SJCRH30 (cell line): ENCODE data around the gene ANGEL2. TPM values are rescaled to one million over a fixed set of nuclear protein-coding genes. Genes with fewer than 3 reads are reported as not detected.
A peak's percentile ranks its signal among the peaks of the same experiment; 100 is the strongest.

Source experiments
- DNase-seq, 2 experiments: peaks; one replicate each; pipeline ENCODE4 v3.0.0-alpha.2; 2015 to 2020
- H3K27ac ChIP-seq: fragments of 250-450 bp; sonication (Bioruptor Pico); 2 replicates; pipeline ENCODE4 v1.5.1; 2020; ENCODE audit warnings: mild to moderate bottlenecking, moderate library complexity
- H3K27me3 ChIP-seq: fragments of 250-450 bp; sonication (Bioruptor Pico); 2 replicates; pipeline ENCODE4 v1.5.1; 2020; ENCODE audit warnings: mild to moderate bottlenecking, moderate library complexity
- H3K36me3 ChIP-seq: fragments of 250-450 bp; sonication (Bioruptor Pico); 2 replicates; pipeline ENCODE4 v1.5.1; 2020; ENCODE audit warnings: mild to moderate bottlenecking, moderate library complexity
- H3K4me1 ChIP-seq: fragments of 250-450 bp; sonication (Bioruptor Pico); 2 replicates; pipeline ENCODE4 v1.5.1; 2020; ENCODE audit warnings: mild to moderate bottlenecking, moderate library complexity
- H3K4me3 ChIP-seq: fragments of 250-450 bp; sonication (Bioruptor Pico); 2 replicates; pipeline ENCODE4 v1.5.1; 2020; ENCODE audit warnings: mild to moderate bottlenecking, moderate library complexity
- H3K9me3 ChIP-seq: fragments of 250-450 bp; sonication (Bioruptor Pico); replicated peaks from 2 replicates; pipeline ENCODE4 v1.5.1; 2020; ENCODE audit warnings: mild to moderate bottlenecking, moderate library complexity
- total RNA-seq: library from RNA; depleted of rRNA; stranded (reverse); fragments of >200 nt; shearing (Covaris generic); gene quantifications from 2 replicates; pipeline ENCODE4 v1.2.3, GENCODE V29; 2014; rRNA removed

Gene ANGEL2
- total RNA-seq: 59.9 and 70.7 TPM in 2 replicates

GRCh38 chr1:213015099-213016050 lies at the start of gene ANGEL2:
ANGEL2 (minus strand) TSS chr1:213015867; CDS start chr1:213015671, 196 bp downstream.
- peaks cover 7% of the 10 kb centered on the region for H3K4me1 ChIP-seq
- H3K9me3 ChIP-seq: no peaks in the 10 kb centered on the region
- H3K27me3 ChIP-seq: no peaks in the 10 kb centered on the region
- H3K4me3 ChIP-seq: peak within 1 kb of the TSS; percentile 84
- DNase-seq: peak; percentile 99
- peaks cover 17% of the 10 kb centered on the region for H3K36me3 ChIP-seq
- H3K27ac ChIP-seq: peak within 1 kb of the TSS; percentile 91

- H3K9me3 ChIP-seq: 0 out of 2 replicates have a peak, but pooled peaks cover 6% of the 10 kb centered on the region
- peaks cover 6% of the 10 kb centered on the region; the same call in 1 of the 2 replicates for H3K36me3 ChIP-seq
- H3K27me3 ChIP-seq: no peaks in the 10 kb centered on the region
- no peak overlapping the region for H3K4me3 ChIP-seq
- no peak overlapping the region for H3K27ac ChIP-seq
- no peaks in the 10 kb centered on the region for H3K4me1 ChIP-seq
- DNase-seq: no peak
Measured at GRCh38 chr1:213061263-213061662, 45.6 kb upstream of the ANGEL2 start.

- no peaks in the 10 kb centered on the region for H3K4me1 ChIP-seq
- no peak for DNase-seq
- peaks cover 6% of the 10 kb centered on the region; the same call in 1 of the 2 replicates for H3K36me3 ChIP-seq
- H3K9me3 ChIP-seq: 0 out of 2 replicates have a peak, but pooled peaks cover 6% of the 10 kb centered on the region
- H3K4me3 ChIP-seq: no peak overlapping the region
- no peaks in the 10 kb centered on the region for H3K27me3 ChIP-seq
- no peak overlapping the region for H3K27ac ChIP-seq
Measured at GRCh38 chr1:213060836-213061235, 45.2 kb upstream of the ANGEL2 start.

GRCh38 chr1:213057264-213058059 lies 41.8 kb upstream of the ANGEL2 start:
- H3K27ac ChIP-seq: no peak overlapping the region
- H3K36me3 ChIP-seq: peaks cover 6% of the 10 kb centered on the region; the same call in 1 of the 2 replicates
- DNase-seq: no peak
- H3K4me1 ChIP-seq: no peaks in the 10 kb centered on the region; the same call in 1 of the 2 replicates
- no peaks in the 10 kb centered on the region for H3K27me3 ChIP-seq
- no peak overlapping the region for H3K4me3 ChIP-seq
- 0 out of 2 replicates have a peak, but pooled peaks cover 6% of the 10 kb centered on the region for H3K9me3 ChIP-seq

GRCh38 chr1:213055767-213056166 lies 40.1 kb upstream of the ANGEL2 start:
- Histone ChIP-seq H3K27ac (no peak overlapping the region), H3K9me3 (0 out of 2 replicates have a peak, but pooled peaks cover 6% of the 10 kb centered on the region), H3K4me1 (peaks cover 2% of the 10 kb centered on the region), H3K4me3 (no peak overlapping the region), H3K36me3 (peaks cover 2% of the 10 kb centered on the region; the same call in 1 of the 2 replicates), H3K27me3 (no peaks in the 10 kb centered on the region)
- no peak for DNase-seq

GRCh38 chr1:213054733-213055591 lies 39.3 kb upstream of the ANGEL2 start:
- no peak for DNase-seq
- Histone ChIP-seq H3K9me3 (0 out of 2 replicates have a peak, but pooled peaks cover 6% of the 10 kb centered on the region), H3K27me3 (no peaks in the 10 kb centered on the region), H3K27ac (no peak overlapping the region), H3K4me1 (peaks cover 2% of the 10 kb centered on the region), H3K36me3 (peaks cover 2% of the 10 kb centered on the region; the same call in 1 of the 2 replicates), H3K4me3 (no peak overlapping the region)

GRCh38 chr1:213054142-213054541 lies 38.5 kb upstream of the ANGEL2 start:
- Histone ChIP-seq H3K4me3 (no peak overlapping the region), H3K4me1 (peaks cover 2% of the 10 kb centered on the region), H3K27me3 (no peaks in the 10 kb centered on the region), H3K27ac (no peak overlapping the region), H3K9me3 (0 out of 2 replicates have a peak, but pooled peaks cover 5% of the 10 kb centered on the region), H3K36me3 (peaks cover 2% of the 10 kb centered on the region; the same call in 1 of the 2 replicates)
- DNase-seq: no peak

GRCh38 chr1:213053455-213053854 lies 37.8 kb upstream of the ANGEL2 start:
- Histone ChIP-seq H3K4me1 (peaks cover 2% of the 10 kb centered on the region), H3K4me3 (no peak overlapping the region), H3K27ac (no peak overlapping the region), H3K27me3 (no peaks in the 10 kb centered on the region), H3K9me3 (no peaks in the 10 kb centered on the region), H3K36me3 (no peaks in the 10 kb centered on the region; the same call in 1 of the 2 replicates)
- no peak for DNase-seq

- peak overlapping the region; percentile 94 for H3K4me3 ChIP-seq
- DNase-seq: no peak
- H3K27me3 ChIP-seq: no peaks in the 10 kb centered on the region
- peak overlapping the region; percentile 78; the same call in 1 of the 2 replicates for H3K27ac ChIP-seq
- no peaks in the 10 kb centered on the region for H3K9me3 ChIP-seq
- no peaks in the 10 kb centered on the region; the same call in 1 of the 2 replicates for H3K36me3 ChIP-seq
- H3K4me1 ChIP-seq: peaks cover 5% of the 10 kb centered on the region
Measured at GRCh38 chr1:213051881-213052202, 36.2 kb upstream of the ANGEL2 start.

GRCh38 chr1:213051127-213051880 lies 35.6 kb upstream of the ANGEL2 start, which contains the start of gene RPS6KC1:
RPS6KC1 (plus strand) TSS chr1:213051241; CDS start chr1:213051405, 164 bp downstream.
- Histone ChIP-seq H3K4me1 (peaks cover 11% of the 10 kb centered on the region), H3K27me3 (no peaks in the 10 kb centered on the region), H3K27ac (peak within 1 kb of the TSS; percentile 78), H3K36me3 (no peaks in the 10 kb centered on the region; the same call in 1 of the 2 replicates), H3K9me3 (no peaks in the 10 kb centered on the region), H3K4me3 (peak within 1 kb of the TSS; percentile 94)
- DNase-seq: peak; percentile 94 to 95

GRCh38 chr1:213050745-213051126 lies 35.1 kb upstream of the ANGEL2 start:
- Histone ChIP-seq H3K4me3 (peak overlapping the region; percentile 94), H3K27me3 (no peaks in the 10 kb centered on the region), H3K36me3 (no peaks in the 10 kb centered on the region; the same call in 1 of the 2 replicates), H3K9me3 (no peaks in the 10 kb centered on the region), H3K27ac (peak overlapping the region; percentile 78), H3K4me1 (peaks cover 14% of the 10 kb centered on the region)
- DNase-seq: no peak

- Histone ChIP-seq H3K4me3 (no peak overlapping the region), H3K36me3 (no peaks in the 10 kb centered on the region; the same call in 1 of the 2 replicates), H3K9me3 (no peaks in the 10 kb centered on the region), H3K4me1 (peaks cover 23% of the 10 kb centered on the region), H3K27me3 (no peaks in the 10 kb centered on the region), H3K27ac (no peak overlapping the region)
- no peak for DNase-seq
Measured at GRCh38 chr1:213049232-213049631, 33.6 kb upstream of the ANGEL2 start.
